ENCODE results near the gene CBX1. TPM values are rescaled to one million over a fixed set of nuclear protein-coding genes. Genes with fewer than 3 reads are reported as not detected.
A peak's percentile ranks its signal among the peaks of the same experiment; 100 is the strongest.
"Not testable (repeated sequence)": the region's sequence is repeated elsewhere in the genome, so short reads cannot be mapped to it uniquely, and the experiment has no call there.

Gene CBX1
- total and polyA plus RNA-seq, 3 donors from 2014 or later: 59.9 to 123 (median 70.1) TPM

- no peaks in the 10 kb centered on the region for H3K27me3 ChIP-seq
- DNase-seq: peak; percentile 73
- H3K27ac ChIP-seq: peak within 1 kb of the TSS; percentile 23 to 33
- peak within 1 kb of the TSS; percentile 61 to 74 for H3K4me3 ChIP-seq
- H3K4me1 ChIP-seq: peaks cover 9% of the 10 kb centered on the region
- H3K36me3 ChIP-seq (ENCODE audit: low read depth, missing control alignments): no peaks in the 10 kb centered on the region
- TF ChIP-seq CTCF (IDR thresholded peaks at IDR 0.05) (peak in 1 of 3 experiments; percentile 48), POLR2A (IDR thresholded peaks at IDR 0.05) (no peak)
- intact Hi-C loops (cut with DNase I; ENCODE audit: low total_unique reads): loop anchor here (5.0 kb wide), 1 partner anchor 35 kb away; no protein-coding TSS in a partner anchor
- no peaks in the 10 kb centered on the region for H3K9me3 ChIP-seq
- WGBS, 2 donors: 1 to 2% methylated on average over 21 to 61 of the region's 73 CpGs
These were observed 64.0 kb downstream of the CBX1 start, which contains the start of gene COPZ2 for GRCh38 chr17:48037036-48037837. Gene COPZ2, minus strand, starts transcription at chr17:48037797. Its CDS starts 20 bp downstream, at chr17:48037777.

GRCh38 chr17:48036693-48037035, 64.6 kb downstream of the CBX1 start:
- intact Hi-C loops (cut with DNase I; ENCODE audit: low total_unique reads): loop anchor here (5.0 kb wide), 1 partner anchor 36 kb away; no protein-coding TSS in a partner anchor
- peak overlapping the region; percentile 61 to 74 for H3K4me3 ChIP-seq
- no peaks in the 10 kb centered on the region for H3K36me3 ChIP-seq (ENCODE audit: low read depth, missing control alignments)
- 5 to 25% methylated on average over 6 of the region's 6 CpGs for WGBS, 2 donors
- peaks cover 9% of the 10 kb centered on the region for H3K4me1 ChIP-seq
- DNase-seq: no peak
- no peaks in the 10 kb centered on the region for H3K9me3 ChIP-seq
- no peak for TF ChIP-seq POLR2A (IDR thresholded peaks at IDR 0.05)
- TF ChIP-seq CTCF (IDR thresholded peaks at IDR 0.05): no peak
- no peaks in the 10 kb centered on the region for H3K27me3 ChIP-seq
- H3K27ac ChIP-seq: peak overlapping the region in 1 of 2 donors; percentile 23

GRCh38 chr17:48034734-48035133, 66.5 kb downstream of the CBX1 start:
- WGBS, 2 donors: 88 to 89% methylated on average over 12 of the region's 12 CpGs
- intact Hi-C loops (cut with DNase I; ENCODE audit: low total_unique reads): loop anchor here (5.0 kb wide), 1 partner anchor 38 kb away; no protein-coding TSS in a partner anchor
- H3K27ac ChIP-seq; H3K4me3 ChIP-seq; H3K27me3 ChIP-seq; H3K4me1 ChIP-seq; DNase-seq; H3K9me3 ChIP-seq; H3K36me3 ChIP-seq (ENCODE audit: low read depth, missing control alignments): not testable (repeated sequence)

- Histone ChIP-seq H3K36me3 (ENCODE audit: low read depth, missing control alignments) (no peaks in the 10 kb centered on the region), H3K27me3 (no peaks in the 10 kb centered on the region), H3K4me1 (peaks cover 7% of the 10 kb centered on the region), H3K27ac (no peak overlapping the region), H3K9me3 (no peaks in the 10 kb centered on the region), H3K4me3 (no peak overlapping the region)
- TF ChIP-seq POLR2A (IDR thresholded peaks at IDR 0.05) (no peak), CTCF (IDR thresholded peaks at IDR 0.05) (no peak)
- intact Hi-C loops (cut with DNase I; ENCODE audit: low total_unique reads): no loop called here
- WGBS, 2 donors: 91 to 92% methylated on average over 6 of the region's 6 CpGs
- no peak for DNase-seq
These were observed 69.3 kb downstream of the CBX1 start for GRCh38 chr17:48031966-48032365.

- Histone ChIP-seq H3K27ac (no peak overlapping the region), H3K36me3 (ENCODE audit: low read depth, missing control alignments) (no peaks in the 10 kb centered on the region), H3K4me3 (no peak overlapping the region), H3K9me3 (no peaks in the 10 kb centered on the region), H3K4me1 (peaks cover 15% of the 10 kb centered on the region), H3K27me3 (no peaks in the 10 kb centered on the region)
- 42 to 60% methylated on average over 5 of the region's 5 CpGs for WGBS, 2 donors
- no peak for DNase-seq
- no peak for TF ChIP-seq POLR2A (IDR thresholded peaks at IDR 0.05)
- no peak for TF ChIP-seq CTCF (IDR thresholded peaks at IDR 0.05)
- intact Hi-C loops (cut with DNase I; ENCODE audit: low total_unique reads): no loop called here
These were observed 70.7 kb downstream of the CBX1 start for GRCh38 chr17:48030531-48030930.

All from testis (tissue), 3 donors.